Peyer's patch (tissue), 4 donors: ENCODE results near the gene PFN2.

Experiments
- POLR2A ChIP-seq, 2 donors: fragments of 450-650 bp; IDR thresholded peaks; one replicate each; pipeline ENCODE4 v1.5.1; 2017; ENCODE audit warnings: antibody characterized with exemption in 2 of 2, mild to moderate bottlenecking in 2 of 2, moderate library complexity in 2 of 2
- TF ChIP-seq, protein P1 (sequence below), 6 experiments: fragments of 450-650 bp in 4 of 6; fragments of 200-600 bp in 2 of 6; sonication (generic) in 1 of 6; IDR thresholded peaks; one replicate each; pipeline ENCODE4 v1.5.1; 2017 to 2019; ENCODE audit warnings: antibody characterized with exemption in 6 of 6, mild to moderate bottlenecking in 3 of 6, moderate library complexity in 1 of 6

DNA sequence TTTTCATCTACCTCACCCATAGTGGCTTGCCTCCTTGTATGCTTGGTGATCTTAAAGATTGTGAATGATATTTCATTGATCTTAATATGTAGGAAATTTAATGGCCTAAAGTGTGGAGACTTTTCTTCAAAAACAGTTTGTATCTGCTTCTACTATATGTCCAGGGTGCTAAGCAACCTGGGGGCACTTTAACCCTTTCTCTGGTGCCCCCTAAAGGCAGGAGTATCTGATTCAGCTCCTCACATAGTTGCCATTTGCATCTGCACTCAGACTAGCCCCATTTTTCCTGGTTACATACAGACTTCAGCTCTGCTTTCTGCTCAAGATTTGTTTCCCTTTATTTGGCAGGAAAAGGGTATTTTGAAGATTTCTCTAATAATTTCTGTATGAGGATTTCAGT is 5.2 kb upstream of the PFN2 start:
- TF ChIP-seq, protein P1, sequence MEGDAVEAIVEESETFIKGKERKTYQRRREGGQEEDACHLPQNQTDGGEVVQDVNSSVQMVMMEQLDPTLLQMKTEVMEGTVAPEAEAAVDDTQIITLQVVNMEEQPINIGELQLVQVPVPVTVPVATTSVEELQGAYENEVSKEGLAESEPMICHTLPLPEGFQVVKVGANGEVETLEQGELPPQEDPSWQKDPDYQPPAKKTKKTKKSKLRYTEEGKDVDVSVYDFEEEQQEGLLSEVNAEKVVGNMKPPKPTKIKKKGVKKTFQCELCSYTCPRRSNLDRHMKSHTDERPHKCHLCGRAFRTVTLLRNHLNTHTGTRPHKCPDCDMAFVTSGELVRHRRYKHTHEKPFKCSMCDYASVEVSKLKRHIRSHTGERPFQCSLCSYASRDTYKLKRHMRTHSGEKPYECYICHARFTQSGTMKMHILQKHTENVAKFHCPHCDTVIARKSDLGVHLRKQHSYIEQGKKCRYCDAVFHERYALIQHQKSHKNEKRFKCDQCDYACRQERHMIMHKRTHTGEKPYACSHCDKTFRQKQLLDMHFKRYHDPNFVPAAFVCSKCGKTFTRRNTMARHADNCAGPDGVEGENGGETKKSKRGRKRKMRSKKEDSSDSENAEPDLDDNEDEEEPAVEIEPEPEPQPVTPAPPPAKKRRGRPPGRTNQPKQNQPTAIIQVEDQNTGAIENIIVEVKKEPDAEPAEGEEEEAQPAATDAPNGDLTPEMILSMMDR (IDR thresholded peaks at IDR 0.05), result no peak
- TF ChIP-seq POLR2A (IDR thresholded peaks at IDR 0.05), result no peak
